Caco-2 (cell line): ENCODE results near the gene TEAD3. TPM values are rescaled to one million over a fixed set of nuclear protein-coding genes. Genes with fewer than 3 reads are reported as not detected.

ENCODE experiments used
- BruUV-seq: library from RNA; stranded (reverse); fragments of 400-500 nt; replicated peaks from 2 replicates; lab custom pipeline; 2021; lab: Mats Ljungman, UMichigan
- CTCF ChIA-PET: fragments of 300-600 bp; sonication (Branson Sonifier 250); formaldehyde crosslinking; loops from one replicate; lab custom pipeline; 2022; ENCODE audit warnings: antibody characterized with exemption; lab: Charles Lee
- POLR2A ChIA-PET: fragments of 300-600 bp; sonication (Branson Sonifier 250); formaldehyde crosslinking; loops from one replicate; lab custom pipeline; 2022; ENCODE audit warnings: antibody characterized with exemption; lab: Charles Lee
- DNase-seq, 2 experiments: peaks; one replicate each; pipeline versions ENCODE4 v3.0.0 to v3.0.0-alpha.2; 2020 to 2022
- H3K27me3 ChIP-seq: replicated peaks from 2 replicates; pipeline ENCODE4 v1.6.0; 2011; ENCODE audit warnings: low read length; ENCODE audit not compliant: control insufficient read depth, insufficient read depth
- H3K36me3 ChIP-seq: 2 replicates; pipeline ENCODE4 v1.5.1; 2011; ENCODE audit warnings: low read length; ENCODE audit not compliant: control insufficient read depth, insufficient read depth
- H3K4me1 ChIP-seq: fragments of 250-450 bp; sonication (Bioruptor Pico); 2 replicates; pipeline ENCODE4 v1.5.1; 2020; ENCODE audit warnings: mild to moderate bottlenecking
- H3K4me3 ChIP-seq: 2 replicates; pipeline ENCODE4 v1.5.1; 2011; ENCODE audit warnings: low read depth, mild to moderate bottlenecking, control low read depth, low read length
- H3K9me3 ChIP-seq: fragments of 250-450 bp; sonication (Bioruptor Pico); 2 replicates; pipeline ENCODE4 v1.5.1; 2020; ENCODE audit warnings: mild to moderate bottlenecking, moderate library complexity
- H3K27ac Mint-ChIP-seq: one replicate; pipeline ENCODE4 v1.8.0; 2022; ENCODE audit warnings: mixed read lengths; ENCODE audit not compliant: unreplicated experiment
- H3K27me3 Mint-ChIP-seq: one replicate; pipeline ENCODE4 v1.8.0; 2022; ENCODE audit warnings: mixed read lengths; ENCODE audit not compliant: insufficient read depth, unreplicated experiment
- H3K36me3 Mint-ChIP-seq: one replicate; pipeline ENCODE4 v1.8.0; 2022; ENCODE audit warnings: mild to moderate bottlenecking, mixed read lengths; ENCODE audit not compliant: insufficient read depth, unreplicated experiment
- H3K4me1 Mint-ChIP-seq: one replicate; pipeline ENCODE4 v1.8.0; 2022; ENCODE audit warnings: low read depth, mixed read lengths; ENCODE audit not compliant: unreplicated experiment
- H3K4me3 Mint-ChIP-seq: one replicate; pipeline ENCODE4 v1.8.0; 2022; ENCODE audit warnings: mild to moderate bottlenecking, moderate library complexity, mixed read lengths; ENCODE audit not compliant: unreplicated experiment
- H3K9me3 Mint-ChIP-seq: one replicate; pipeline ENCODE4 v1.8.0; 2022; ENCODE audit warnings: mixed read lengths; ENCODE audit not compliant: unreplicated experiment
- intact Hi-C: fragments of 100-400 bp; cut with micrococcal nuclease; formaldehyde crosslinking; loops from one replicate; pipeline ENCODE4 v1.10.0; 2022; ENCODE audit not compliant: unreplicated experiment
- total RNA-seq: library from RNA; stranded (reverse); gene quantifications from 2 replicates; pipeline ENCODE4 v1.2.3, GENCODE V29; 2022
- TF ChIP-seq, protein P1 (sequence below), 2 experiments: fragments of 200-600 bp in 1 of 2; IDR thresholded peaks; 1 replicate in 1 of 2; 2 replicates in 1 of 2; pipeline versions ENCODE4 v1.5.1 to v1.8.0; 2011 to 2022; ENCODE audit warnings: antibody characterized with exemption in 1 of 2, control low read depth in 1 of 2, inconsistent platforms in 1 of 2, low read depth in 1 of 2, low read length in 1 of 2, mild to moderate bottlenecking in 1 of 2, moderate library complexity in 1 of 2; ENCODE audit not compliant: insufficient read depth in 1 of 2, severe bottlenecking in 1 of 2, unreplicated experiment in 1 of 2

The TEAD3 gene
- total RNA-seq, 1 experiment from 2014 or later, result 57.2 TPM

DNA sequence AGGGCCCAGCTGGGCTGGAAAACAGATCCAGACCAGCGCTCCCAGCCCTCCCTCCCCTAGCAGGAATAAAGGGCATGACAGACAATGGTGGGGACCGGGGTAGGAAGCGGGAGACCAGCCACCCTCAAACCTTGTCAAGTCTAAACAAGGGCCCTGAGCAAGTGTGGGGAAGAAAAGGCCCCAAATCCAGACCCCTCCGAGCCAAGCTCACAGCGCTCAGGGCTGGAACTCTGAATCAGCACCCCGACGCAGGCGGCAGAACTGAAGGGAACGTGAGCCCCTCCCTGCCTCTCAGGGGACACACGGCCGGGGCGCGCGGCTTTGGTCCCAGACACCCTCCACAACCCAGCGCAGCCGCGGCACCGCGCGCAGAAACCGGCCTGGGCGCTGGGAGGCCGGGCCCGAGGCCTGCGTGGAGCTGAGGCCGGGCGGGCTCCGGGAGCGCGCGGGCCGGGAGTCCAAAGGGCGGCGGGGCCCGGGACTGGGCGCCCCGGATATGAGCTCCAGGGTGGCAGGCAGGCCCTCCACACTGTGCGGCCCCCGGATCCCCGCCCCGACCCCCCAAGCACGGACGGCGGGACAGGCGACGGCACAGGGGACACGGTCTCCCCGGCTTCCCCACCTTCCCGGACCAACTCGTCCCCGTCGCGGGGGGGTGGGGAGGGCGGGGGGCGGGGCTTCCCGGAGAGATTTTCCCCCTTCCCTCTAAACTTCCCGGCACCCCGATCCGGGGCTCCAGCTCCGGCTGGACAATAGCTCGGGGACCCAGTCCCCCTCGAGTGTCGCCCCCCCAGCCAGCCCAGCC lies 641 bp downstream of the TEAD3 start:
- Histone ChIP-seq H3K4me3 (peak overlapping the region; percentile 91), H3K36me3 (no peaks in the 10 kb centered on the region; the same call in 1 of the 2 replicates), H3K9me3 (no peaks in the 10 kb centered on the region), H3K27me3 (no peaks in the 10 kb centered on the region), H3K4me1 (peaks cover 57% of the 10 kb centered on the region)
- H3K27ac Mint-ChIP-seq, result peak overlapping the region; percentile 67
- peak in 1 of 2 experiments; percentile 66 for DNase-seq
- peaks cover 7% of the 10 kb centered on the region for H3K36me3 Mint-ChIP-seq
- H3K9me3 Mint-ChIP-seq, result no peaks in the 10 kb centered on the region
- peaks cover 26% of the 10 kb centered on the region for H3K4me1 Mint-ChIP-seq
- TF ChIP-seq, protein P1, sequence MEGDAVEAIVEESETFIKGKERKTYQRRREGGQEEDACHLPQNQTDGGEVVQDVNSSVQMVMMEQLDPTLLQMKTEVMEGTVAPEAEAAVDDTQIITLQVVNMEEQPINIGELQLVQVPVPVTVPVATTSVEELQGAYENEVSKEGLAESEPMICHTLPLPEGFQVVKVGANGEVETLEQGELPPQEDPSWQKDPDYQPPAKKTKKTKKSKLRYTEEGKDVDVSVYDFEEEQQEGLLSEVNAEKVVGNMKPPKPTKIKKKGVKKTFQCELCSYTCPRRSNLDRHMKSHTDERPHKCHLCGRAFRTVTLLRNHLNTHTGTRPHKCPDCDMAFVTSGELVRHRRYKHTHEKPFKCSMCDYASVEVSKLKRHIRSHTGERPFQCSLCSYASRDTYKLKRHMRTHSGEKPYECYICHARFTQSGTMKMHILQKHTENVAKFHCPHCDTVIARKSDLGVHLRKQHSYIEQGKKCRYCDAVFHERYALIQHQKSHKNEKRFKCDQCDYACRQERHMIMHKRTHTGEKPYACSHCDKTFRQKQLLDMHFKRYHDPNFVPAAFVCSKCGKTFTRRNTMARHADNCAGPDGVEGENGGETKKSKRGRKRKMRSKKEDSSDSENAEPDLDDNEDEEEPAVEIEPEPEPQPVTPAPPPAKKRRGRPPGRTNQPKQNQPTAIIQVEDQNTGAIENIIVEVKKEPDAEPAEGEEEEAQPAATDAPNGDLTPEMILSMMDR (IDR thresholded peaks at IDR 0.05; ENCODE audit: insufficient read depth in 1 of 2, low read depth in 1 of 2, low read length in 1 of 2, severe bottlenecking in 1 of 2, unreplicated experiment in 1 of 2), result no peak
- H3K4me3 Mint-ChIP-seq, result peak overlapping the region; percentile 74
- ChIA-PET POLR2A (interaction anchor here (0.5 to 2.6 kb wide), 5 partner anchors 10 to 178 kb away, joined by 3 to 23 read pairs (median 5); no protein-coding TSS in a partner anchor), CTCF (interaction anchor here (0.6 to 1.3 kb wide), 4 partner anchors 10 to 81 kb away, joined by 3 read pairs; partner anchors contain the start of gene RPL10A)
- BruUV-seq, result no TSS peak
- H3K27me3 Mint-ChIP-seq, result no peaks in the 10 kb centered on the region
- intact Hi-C loops, result no loop called here

- Histone ChIP-seq H3K27me3 (no peaks in the 10 kb centered on the region), H3K9me3 (no peaks in the 10 kb centered on the region), H3K4me3 (peak overlapping the region; percentile 91), H3K36me3 (no peaks in the 10 kb centered on the region; the same call in 1 of the 2 replicates), H3K4me1 (peaks cover 64% of the 10 kb centered on the region)
- Mint-ChIP-seq H3K4me1 (peaks cover 34% of the 10 kb centered on the region), H3K9me3 (no peaks in the 10 kb centered on the region), H3K27me3 (no peaks in the 10 kb centered on the region), H3K4me3 (peak overlapping the region; percentile 74), H3K27ac (peak overlapping the region; percentile 67), H3K36me3 (peaks cover 7% of the 10 kb centered on the region)
- BruUV-seq, result TSS peak; percentile 40
- ChIA-PET POLR2A (interaction anchor here (2.0 to 2.6 kb wide), 3 partner anchors 9 to 177 kb away, joined by 5 to 23 read pairs (median 18); no protein-coding TSS in a partner anchor), CTCF (interaction anchor here (0.6 to 1.3 kb wide), 3 partner anchors 9 to 80 kb away, joined by 3 to 9 read pairs (median 3); no protein-coding TSS in a partner anchor)
- no peak for DNase-seq
- TF ChIP-seq, protein P1 (IDR thresholded peaks at IDR 0.05; ENCODE audit: insufficient read depth in 1 of 2, low read depth in 1 of 2, low read length in 1 of 2, severe bottlenecking in 1 of 2, unreplicated experiment in 1 of 2), result no peak
- intact Hi-C loops, result no loop called here
Observed at GRCh38 chr6:35495258-35496035, 1.4 kb downstream of the TEAD3 start.

DNA sequence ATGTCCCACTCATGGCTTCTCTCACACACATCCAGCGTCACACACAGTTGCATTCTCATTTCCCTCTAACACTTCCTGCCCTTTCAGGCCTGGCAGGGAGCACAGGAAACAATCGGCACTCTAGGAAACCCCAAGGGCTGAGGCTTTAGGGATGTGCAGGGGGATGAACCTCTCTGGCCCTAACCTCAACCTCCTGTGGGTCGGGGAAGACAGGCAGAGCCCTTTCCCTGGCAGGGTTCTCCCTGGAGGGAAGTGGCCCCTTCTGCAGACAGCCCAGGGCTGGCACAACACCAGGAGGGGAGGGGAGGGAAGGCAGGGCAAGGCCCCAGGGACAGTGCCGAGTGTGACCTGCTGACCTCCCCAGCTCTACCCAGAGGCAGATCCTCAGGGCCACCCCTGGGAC lies 2.7 kb downstream of the TEAD3 start:
- intact Hi-C loops, result no loop called here
- Mint-ChIP-seq H3K4me3 (no peak overlapping the region), H3K9me3 (no peaks in the 10 kb centered on the region), H3K4me1 (peaks cover 37% of the 10 kb centered on the region), H3K27ac (no peak overlapping the region), H3K36me3 (peaks cover 7% of the 10 kb centered on the region), H3K27me3 (no peaks in the 10 kb centered on the region)
- ChIA-PET CTCF (no interaction called here), POLR2A (interaction anchor here (0.6 kb wide), 1 partner anchor 25 kb away, joined by 3 read pairs; no protein-coding TSS in a partner anchor)
- no peaks in the 10 kb centered on the region for H3K36me3 ChIP-seq
- H3K9me3 ChIP-seq, result no peaks in the 10 kb centered on the region
- H3K4me1 ChIP-seq, result peaks cover 72% of the 10 kb centered on the region
- no peak for DNase-seq
- no peaks in the 10 kb centered on the region for H3K27me3 ChIP-seq
- H3K4me3 ChIP-seq, result no peak overlapping the region
- TF ChIP-seq, protein P1 (IDR thresholded peaks at IDR 0.05; ENCODE audit: insufficient read depth in 1 of 2, low read depth in 1 of 2, low read length in 1 of 2, severe bottlenecking in 1 of 2, unreplicated experiment in 1 of 2), result no peak
- BruUV-seq, result no TSS peak
